Measurements from ENCODE around the gene KLHL33.

DNA sequence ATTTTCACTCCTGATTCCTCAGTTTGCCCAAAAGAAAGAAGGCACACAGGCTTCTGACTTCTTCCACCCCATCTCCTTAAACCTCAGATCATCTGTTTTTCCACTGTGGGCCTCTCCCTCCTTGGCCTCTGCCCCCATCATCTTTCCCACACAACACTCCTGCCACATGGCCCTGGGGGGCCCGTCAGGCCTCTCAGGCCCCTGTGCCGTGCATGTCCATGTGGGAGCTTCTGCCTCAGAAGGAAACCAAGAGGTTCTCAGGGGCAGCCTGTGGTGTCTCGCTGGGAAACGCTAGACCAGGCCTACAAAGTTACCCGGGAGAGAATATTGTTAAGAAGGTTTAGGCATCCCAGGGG is 8.0 kb downstream of the KLHL33 start:
- TF ChIP-seq, protein P1, sequence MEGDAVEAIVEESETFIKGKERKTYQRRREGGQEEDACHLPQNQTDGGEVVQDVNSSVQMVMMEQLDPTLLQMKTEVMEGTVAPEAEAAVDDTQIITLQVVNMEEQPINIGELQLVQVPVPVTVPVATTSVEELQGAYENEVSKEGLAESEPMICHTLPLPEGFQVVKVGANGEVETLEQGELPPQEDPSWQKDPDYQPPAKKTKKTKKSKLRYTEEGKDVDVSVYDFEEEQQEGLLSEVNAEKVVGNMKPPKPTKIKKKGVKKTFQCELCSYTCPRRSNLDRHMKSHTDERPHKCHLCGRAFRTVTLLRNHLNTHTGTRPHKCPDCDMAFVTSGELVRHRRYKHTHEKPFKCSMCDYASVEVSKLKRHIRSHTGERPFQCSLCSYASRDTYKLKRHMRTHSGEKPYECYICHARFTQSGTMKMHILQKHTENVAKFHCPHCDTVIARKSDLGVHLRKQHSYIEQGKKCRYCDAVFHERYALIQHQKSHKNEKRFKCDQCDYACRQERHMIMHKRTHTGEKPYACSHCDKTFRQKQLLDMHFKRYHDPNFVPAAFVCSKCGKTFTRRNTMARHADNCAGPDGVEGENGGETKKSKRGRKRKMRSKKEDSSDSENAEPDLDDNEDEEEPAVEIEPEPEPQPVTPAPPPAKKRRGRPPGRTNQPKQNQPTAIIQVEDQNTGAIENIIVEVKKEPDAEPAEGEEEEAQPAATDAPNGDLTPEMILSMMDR (conservative IDR thresholded peaks at IDR 0.05 in 1 of 2, IDR thresholded peaks at IDR 0.05 in 1 of 2; ENCODE audit: extremely low read depth in 1 of 2, insufficient read depth in 1 of 2, low read depth in 1 of 2, low read length in 2 of 2), result no peak
- TF ChIP-seq EZH2 (IDR thresholded peaks at IDR 0.05; ENCODE audit: borderline replicate concordance, low read length), result no peak
